Muscle of leg (tissue), 11 donors: ENCODE data around the gene NCOA1. TPM values are rescaled to one million over a fixed set of nuclear protein-coding genes. Genes with fewer than 3 reads are reported as not detected.
"Not testable (repeated sequence)": the region's sequence is repeated elsewhere in the genome, so short reads cannot be mapped to it uniquely, and the experiment has no call there.

Experiments used
- DNase-seq: peaks from one replicate; pipeline ENCODE4 v3.0.0; 2013
- H3K27ac ChIP-seq: one replicate; pipeline ENCODE4 v1.5.1; 2013; ENCODE audit warnings: mild to moderate bottlenecking, low read length, control low read depth
- H3K27me3 ChIP-seq: one replicate; pipeline ENCODE4 v1.6.1; 2013; ENCODE audit warnings: low read length; ENCODE audit not compliant: control insufficient read depth, insufficient read depth
- H3K36me3 ChIP-seq: one replicate; pipeline ENCODE4 v1.6.1; 2013; ENCODE audit warnings: low read length; ENCODE audit not compliant: control insufficient read depth, insufficient read depth
- H3K4me1 ChIP-seq: one replicate; pipeline ENCODE4 v1.6.1; 2013; ENCODE audit warnings: low read length; ENCODE audit not compliant: control insufficient read depth, insufficient read depth
- H3K4me3 ChIP-seq: one replicate; pipeline ENCODE4 v1.5.1; 2013; ENCODE audit warnings: low read length, control low read depth
- H3K9me3 ChIP-seq: replicated peaks from 2 replicates; pipeline ENCODE4 v1.6.1; 2013; ENCODE audit warnings: low read depth, low read length; ENCODE audit not compliant: control insufficient read depth
- WGBS: methylation state at CpG from one replicate; pipeline ENCODE4 v1.1.5; 2013; ENCODE audit warnings: missing lambda C conversion rate; ENCODE audit not compliant: insufficient coverage; 5-methylcytosine and 5-hydroxymethylcytosine counted together
- polyA plus RNA-seq, 8 donors: library from polyadenylated mRNA; unstranded; fragments of 120-200 nt; gene quantifications; one replicate each; pipeline versions ENCODE4 v1.2.1 to v1.2.3, GENCODE V29; 2013; ENCODE audit warnings: inconsistent platforms in 1 of 8, low replicate concordance in 1 of 8; ENCODE audit not compliant: insufficient read length in 8 of 8, insufficient read depth in 1 of 8
- total RNA-seq: library from RNA; stranded (reverse); fragments of 120-200 nt; gene quantifications from one replicate; pipeline ENCODE4 v1.2.4, GENCODE V29; 2013

The NCOA1 gene
- total and polyA plus RNA-seq, 9 donors = 69.6 to 106 (median 89.6) TPM

GRCh38 chr2:24566630-24567029, 75.6 kb downstream of the NCOA1 start:
- no peak overlapping the region for H3K27ac ChIP-seq
- DNase-seq = no peak
- WGBS = 96% methylated on average over 6 of the region's 7 CpGs
- H3K4me1 ChIP-seq = no peaks in the 10 kb centered on the region
- no peaks in the 10 kb centered on the region for H3K27me3 ChIP-seq
- no peak overlapping the region for H3K4me3 ChIP-seq
- H3K36me3 ChIP-seq = peaks cover 21% of the 10 kb centered on the region
- H3K9me3 ChIP-seq = peaks cover 4% of the 10 kb centered on the region

- H3K4me3 ChIP-seq = no peak overlapping the region
- DNase-seq = peak; percentile 17
- no peaks in the 10 kb centered on the region for H3K4me1 ChIP-seq
- peaks cover 4% of the 10 kb centered on the region for H3K9me3 ChIP-seq
- no peak overlapping the region for H3K27ac ChIP-seq
- H3K36me3 ChIP-seq = peaks cover 21% of the 10 kb centered on the region
- H3K27me3 ChIP-seq = no peaks in the 10 kb centered on the region
These were observed 77.5 kb downstream of the NCOA1 start for GRCh38 chr2:24568551-24568950.

- DNase-seq = peak; percentile 15
- H3K27ac ChIP-seq, H3K4me3 ChIP-seq, H3K27me3 ChIP-seq, H3K9me3 ChIP-seq, H3K4me1 ChIP-seq: not testable (repeated sequence)
- peaks cover 20% of the 10 kb centered on the region for H3K36me3 ChIP-seq
- WGBS = 50% methylated on average over 1 of the region's 10 CpGs
These were observed 78.5 kb downstream of the NCOA1 start for GRCh38 chr2:24569565-24569964.

GRCh38 chr2:24570225-24570624, 79.2 kb downstream of the NCOA1 start:
- no peaks in the 10 kb centered on the region for H3K27me3 ChIP-seq
- H3K9me3 ChIP-seq = peaks cover 4% of the 10 kb centered on the region
- H3K4me1 ChIP-seq = no peaks in the 10 kb centered on the region
- DNase-seq = no peak
- no CpG with 5 or more reads among the region's 1 CpG for WGBS
- no peak overlapping the region for H3K4me3 ChIP-seq
- H3K27ac ChIP-seq = no peak overlapping the region
- peaks cover 17% of the 10 kb centered on the region for H3K36me3 ChIP-seq

GRCh38 chr2:24571828-24572442, 80.9 kb downstream of the NCOA1 start:
- no peaks in the 10 kb centered on the region for H3K27me3 ChIP-seq
- no peaks in the 10 kb centered on the region for H3K4me1 ChIP-seq
- DNase-seq = no peak
- H3K4me3 ChIP-seq = no peak overlapping the region
- H3K36me3 ChIP-seq = peaks cover under 1% of the 10 kb centered on the region
- H3K27ac ChIP-seq = no peak overlapping the region
- no peaks in the 10 kb centered on the region for H3K9me3 ChIP-seq
- no CpG with 5 or more reads among the region's 2 CpGs for WGBS

- no peak for DNase-seq
- Histone ChIP-seq H3K4me3 (no peak overlapping the region), H3K27me3 (no peaks in the 10 kb centered on the region), H3K4me1 (no peaks in the 10 kb centered on the region), H3K9me3 (no peaks in the 10 kb centered on the region), H3K36me3 (no peaks in the 10 kb centered on the region), H3K27ac (no peak overlapping the region)
These were observed 85.1 kb downstream of the NCOA1 start for GRCh38 chr2:24576146-24576545.

- WGBS = no CpG with 5 or more reads among the region's 1 CpG
- Histone ChIP-seq H3K4me1 (no peaks in the 10 kb centered on the region), H3K36me3 (no peaks in the 10 kb centered on the region), H3K9me3 (peaks cover 2% of the 10 kb centered on the region), H3K27me3 (no peaks in the 10 kb centered on the region), H3K27ac (no peak overlapping the region), H3K4me3 (no peak overlapping the region)
- DNase-seq = no peak
These were observed 85.6 kb downstream of the NCOA1 start for GRCh38 chr2:24576617-24577016.

- no peaks in the 10 kb centered on the region for H3K27me3 ChIP-seq
- no peaks in the 10 kb centered on the region for H3K36me3 ChIP-seq
- peaks cover 3% of the 10 kb centered on the region for H3K9me3 ChIP-seq
- DNase-seq = peak; percentile 6
- no peaks in the 10 kb centered on the region for H3K4me1 ChIP-seq
- H3K27ac ChIP-seq = no peak overlapping the region
- WGBS = no CpG with 5 or more reads among the region's 2 CpGs
- no peak overlapping the region for H3K4me3 ChIP-seq
These were observed 86.4 kb downstream of the NCOA1 start for GRCh38 chr2:24577481-24577880.

- Histone ChIP-seq H3K27me3 (no peaks in the 10 kb centered on the region), H3K4me3 (no peak overlapping the region), H3K4me1 (no peaks in the 10 kb centered on the region), H3K36me3 (no peaks in the 10 kb centered on the region), H3K9me3 (peaks cover 4% of the 10 kb centered on the region), H3K27ac (no peak overlapping the region)
- DNase-seq = no peak
- 80% methylated on average over 1 of the region's 4 CpGs for WGBS
These were observed 88.2 kb downstream of the NCOA1 start for GRCh38 chr2:24579053-24579803.

- no peaks in the 10 kb centered on the region for H3K4me1 ChIP-seq
- no peaks in the 10 kb centered on the region for H3K27me3 ChIP-seq
- DNase-seq = no peak
- H3K27ac ChIP-seq = no peak overlapping the region
- no CpG with 5 or more reads among the region's 1 CpG for WGBS
- H3K36me3 ChIP-seq = no peaks in the 10 kb centered on the region
- no peak overlapping the region for H3K4me3 ChIP-seq
- peaks cover 4% of the 10 kb centered on the region for H3K9me3 ChIP-seq
These were observed 89.5 kb downstream of the NCOA1 start for GRCh38 chr2:24580561-24580960.
